Aorta (tissue), 5 donors: ENCODE data around the gene NIPBL. TPM values are rescaled to one million over a fixed set of nuclear protein-coding genes. Genes with fewer than 3 reads are reported as not detected.
"Not testable (repeated sequence)": the region's sequence is repeated elsewhere in the genome, so short reads cannot be mapped to it uniquely, and the experiment has no call there.

Experiments used
- ATAC-seq: fragments of 200-7000 bp; cut with Tn5 transposase; one replicate; pipeline ENCODE4 v1.9.1; 2022; ENCODE audit warnings: moderate library complexity; ENCODE audit not compliant: low FRiP score
- DNase-seq, 2 donors: peaks; one replicate each; pipeline ENCODE4 v3.0.0-alpha.2; 2020
- H3K27ac ChIP-seq, 2 donors: one replicate each; pipeline ENCODE4 v1.5.1; 2013; ENCODE audit warnings: low read length in 2 of 2, mild to moderate bottlenecking in 2 of 2, moderate library complexity in 2 of 2, control low read depth in 1 of 2, inconsistent platforms in 1 of 2, low read depth in 1 of 2
- H3K27me3 ChIP-seq, 2 donors: one replicate each; pipeline ENCODE4 v1.6.1; 2013; ENCODE audit warnings: control low read depth in 1 of 2, low read length in 1 of 2, mild to moderate bottlenecking in 1 of 2, moderate library complexity in 1 of 2; ENCODE audit not compliant: insufficient read depth in 2 of 2, control insufficient read depth in 1 of 2
- H3K36me3 ChIP-seq, 2 donors: one replicate each; pipeline ENCODE4 v1.6.1; 2013; ENCODE audit warnings: control low read depth in 1 of 2, low read length in 1 of 2, mild to moderate bottlenecking in 1 of 2; ENCODE audit not compliant: insufficient read depth in 2 of 2, control insufficient read depth in 1 of 2
- H3K4me1 ChIP-seq, 2 donors: one replicate each; pipeline ENCODE4 v1.6.1; 2013; ENCODE audit warnings: low read length in 2 of 2, control low read depth in 1 of 2, mild to moderate bottlenecking in 1 of 2, moderate library complexity in 1 of 2; ENCODE audit not compliant: insufficient read depth in 2 of 2, control insufficient read depth in 1 of 2
- H3K4me3 ChIP-seq, 2 donors: one replicate each; pipeline ENCODE4 v1.5.1; 2013; ENCODE audit warnings: low read length in 2 of 2, control low read depth in 1 of 2, mild to moderate bottlenecking in 1 of 2
- H3K9me3 ChIP-seq: one replicate; pipeline ENCODE4 v1.6.1; 2013; ENCODE audit warnings: mild to moderate bottlenecking, low read length; ENCODE audit not compliant: control insufficient read depth
- WGBS, 2 donors: extraction: QIAGEN DNeasy Blood & Tissue Kit; methylation state at CpG; one replicate each; pipeline ENCODE4 v1.1.7; 2013; 5-methylcytosine and 5-hydroxymethylcytosine counted together
- intact Hi-C, 2 donors: fragments of 100-400 bp; cut with DNase I; formaldehyde crosslinking; loops; one replicate each; pipeline versions ENCODE4 v1.14.2 to v1.15.0; 2022
- polyA plus RNA-seq, 2 donors: library from polyadenylated mRNA; stranded (reverse); fragments of 200-250 nt; gene quantifications; one replicate each; pipeline ENCODE4 v1.2.3, GENCODE V29; 2013
- total RNA-seq, 2 donors: library from RNA; stranded (reverse); fragmentation: NEBNext Ultra II Directional; extraction: Animal tissue kit (Norgen Biotek cat#: 25700); gene quantifications; one replicate each; pipeline ENCODE4 v1.2.1, GENCODE V29; 2021
- donor health status: healthy with polysubstance abuse.
- donor health status: Bipolar disorder and iron deficiency.
- donor health status: DM: no; HTN: no; CAD: no.
- donor health status: DM: no; HTN: no; CAD: no.
- donor health status: DM: yes; HTN: yes; CAD: no.

The NIPBL gene
- total and polyA plus RNA-seq, 4 donors, result 5.1 to 81.3 (median 40.0) TPM

DNA sequence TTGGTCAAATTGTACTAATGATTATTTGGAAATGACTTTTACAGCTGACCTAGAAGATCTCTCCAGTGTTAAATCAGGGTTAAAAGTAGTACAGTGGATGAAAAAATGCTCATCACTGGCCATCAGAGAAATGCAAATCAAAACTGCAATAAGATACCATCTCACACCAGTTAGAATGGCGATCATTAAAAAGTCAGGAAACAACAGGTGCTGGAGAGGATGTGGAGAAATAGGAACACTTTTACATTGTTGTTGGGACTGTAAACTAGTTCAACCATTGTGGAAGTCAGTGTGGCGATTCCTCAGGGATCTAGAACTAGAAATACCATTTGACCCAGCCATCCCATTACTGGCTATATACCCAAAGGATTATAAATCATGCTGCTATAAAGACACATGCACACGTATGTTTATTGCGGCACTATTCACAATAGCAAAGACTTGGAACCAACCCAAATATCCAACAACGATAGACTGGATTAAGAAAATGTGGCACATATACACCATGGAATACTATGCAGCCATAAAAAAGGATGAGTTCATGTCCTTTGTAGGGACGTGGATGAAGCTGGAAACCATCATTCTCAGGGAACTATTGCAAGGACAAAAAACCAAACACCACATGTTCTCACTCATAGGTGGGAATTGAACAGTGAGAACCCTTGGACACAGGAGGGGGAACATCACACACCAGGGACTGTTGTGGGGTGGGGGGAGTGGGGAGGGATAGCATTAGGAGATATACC lies 15.7 kb downstream of the NIPBL start:
- DNase-seq, H3K4me1 ChIP-seq, ATAC-seq, H3K27ac ChIP-seq, intact Hi-C loops, H3K27me3 ChIP-seq, H3K4me3 ChIP-seq, H3K9me3 ChIP-seq, H3K36me3 ChIP-seq: not testable (repeated sequence)
- 100% methylated on average over 2 of the region's 6 CpGs; no CpG with 5 or more reads in 1 of the 2 donors for WGBS, 2 donors

- no peaks in the 10 kb centered on the region for H3K9me3 ChIP-seq
- ATAC-seq (no peak), DNase-seq (no peak)
- no peaks in the 10 kb centered on the region for H3K36me3 ChIP-seq
- H3K27ac ChIP-seq, result no peak overlapping the region
- H3K4me3 ChIP-seq, result no peak overlapping the region
- WGBS, 2 donors, result 73 to 83% methylated on average over 1 of the region's 1 CpG
- intact Hi-C loops, result no loop called here
- H3K27me3 ChIP-seq, result no peaks in the 10 kb centered on the region
- H3K4me1 ChIP-seq, result no peaks in the 10 kb centered on the region
These were observed 18.4 kb downstream of the NIPBL start for GRCh38 chr5:36894954-36895353.

GRCh38 chr5:36896476-36896875 lies 19.9 kb downstream of the NIPBL start:
- no peak overlapping the region for H3K27ac ChIP-seq
- H3K9me3 ChIP-seq, result no peaks in the 10 kb centered on the region
- WGBS, 2 donors, result 94 to 95% methylated on average over 8 of the region's 8 CpGs
- no peak overlapping the region for H3K4me3 ChIP-seq
- ATAC-seq, result no peak
- no peaks in the 10 kb centered on the region for H3K4me1 ChIP-seq
- no peak for DNase-seq
- H3K27me3 ChIP-seq, result no peaks in the 10 kb centered on the region
- H3K36me3 ChIP-seq, result no peaks in the 10 kb centered on the region
- intact Hi-C loops, result no loop called here

GRCh38 chr5:36897616-36898015 lies 21.0 kb downstream of the NIPBL start:
- no peak for ATAC-seq
- DNase-seq, result no peak
- H3K4me1 ChIP-seq, result no peaks in the 10 kb centered on the region
- H3K27me3 ChIP-seq, result no peaks in the 10 kb centered on the region
- no peaks in the 10 kb centered on the region for H3K36me3 ChIP-seq
- intact Hi-C loops, result no loop called here
- WGBS, 2 donors, result 73 to 82% methylated on average over 1 of the region's 1 CpG
- no peaks in the 10 kb centered on the region for H3K9me3 ChIP-seq
- no peak overlapping the region for H3K27ac ChIP-seq
- no peak overlapping the region for H3K4me3 ChIP-seq

DNA sequence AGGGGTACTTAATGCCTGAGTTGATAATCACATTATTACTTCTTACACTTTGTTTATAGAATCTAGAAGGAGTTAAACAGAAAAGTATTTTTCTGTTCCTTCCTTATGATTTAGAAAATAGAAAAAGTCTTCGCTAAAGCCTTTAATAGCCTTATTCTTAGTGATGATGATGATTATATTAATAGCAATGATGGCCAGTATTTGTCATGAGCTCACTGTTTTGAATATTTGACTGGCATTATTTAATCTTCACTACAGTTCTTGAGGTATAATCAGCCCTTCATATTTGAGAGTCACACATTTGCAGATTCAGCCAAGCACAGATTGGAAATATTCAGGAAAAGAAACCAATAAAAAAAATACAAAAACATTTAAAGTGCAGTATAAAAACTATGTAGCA lies 23.3 kb downstream of the NIPBL start:
- H3K4me1 ChIP-seq, result no peaks in the 10 kb centered on the region

GRCh38 chr5:36900283-36900682 lies 23.7 kb downstream of the NIPBL start:
- Histone ChIP-seq H3K27me3 (no peaks in the 10 kb centered on the region), H3K4me3 (no peak overlapping the region), H3K4me1 (no peaks in the 10 kb centered on the region), H3K9me3 (no peaks in the 10 kb centered on the region), H3K27ac (no peak overlapping the region), H3K36me3 (no peaks in the 10 kb centered on the region)
- DNase-seq, result no peak
- intact Hi-C loops, result no loop called here
- WGBS, 2 donors, result 70 to 75% methylated on average over 2 of the region's 2 CpGs
- no peak for ATAC-seq

More for the DNA sequence above, 23.3 kb downstream of the NIPBL start:
- Histone ChIP-seq H3K36me3 (no peaks in the 10 kb centered on the region), H3K4me3 (no peak overlapping the region), H3K27ac (no peak overlapping the region), H3K9me3 (no peaks in the 10 kb centered on the region), H3K27me3 (no peaks in the 10 kb centered on the region)
- 79 to 80% methylated on average over 1 of the region's 1 CpG for WGBS, 2 donors
- DNase-seq (no peak), ATAC-seq (no peak)
- intact Hi-C loops, result no loop called here

GRCh38 chr5:36901077-36901476 lies 24.5 kb downstream of the NIPBL start:
- H3K27me3 ChIP-seq, H3K4me1 ChIP-seq, H3K9me3 ChIP-seq, H3K4me3 ChIP-seq, DNase-seq, ATAC-seq, H3K36me3 ChIP-seq, H3K27ac ChIP-seq, intact Hi-C loops: not testable (repeated sequence)

- no peak for ATAC-seq
- DNase-seq, result no peak
- no peaks in the 10 kb centered on the region for H3K36me3 ChIP-seq
- H3K9me3 ChIP-seq, result no peaks in the 10 kb centered on the region
- peaks cover 0 to 2% of the 10 kb centered on the region in 2 donors for H3K4me1 ChIP-seq
- no peak overlapping the region for H3K27ac ChIP-seq
- intact Hi-C loops, result no loop called here
- H3K27me3 ChIP-seq, result no peaks in the 10 kb centered on the region
- H3K4me3 ChIP-seq, result no peak overlapping the region
- 96 to 99% methylated on average over 3 of the region's 3 CpGs for WGBS, 2 donors
These were observed 25.3 kb downstream of the NIPBL start for GRCh38 chr5:36901856-36902255.

DNA sequence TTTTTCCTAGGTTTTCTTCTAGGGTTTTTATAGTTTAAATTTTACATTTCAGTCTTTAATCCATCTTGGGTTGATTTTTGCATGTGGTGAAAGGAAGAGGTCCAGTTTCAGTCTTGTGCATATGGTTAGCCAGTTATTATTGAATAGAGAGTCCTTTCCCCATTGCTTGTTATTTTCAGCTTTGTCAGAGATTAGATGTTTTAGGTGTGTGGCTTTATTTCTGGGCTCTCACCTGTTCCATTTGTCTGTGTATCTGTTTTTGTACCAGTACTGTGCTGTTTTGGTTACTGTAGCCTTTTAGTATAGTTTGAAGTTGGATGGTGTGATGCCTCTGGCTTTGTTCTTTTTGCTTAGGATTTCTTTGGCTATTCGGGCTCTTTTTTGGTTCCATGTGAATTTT lies 25.8 kb downstream of the NIPBL start:
- Histone ChIP-seq H3K4me3 (no peak overlapping the region), H3K27me3 (no peaks in the 10 kb centered on the region), H3K9me3 (no peaks in the 10 kb centered on the region), H3K36me3 (no peaks in the 10 kb centered on the region), H3K27ac (no peak overlapping the region), H3K4me1 (peaks cover 0 to 3% of the 10 kb centered on the region in 2 donors)
- ATAC-seq, result no peak
- no peak for DNase-seq
- intact Hi-C loops, result no loop called here
- WGBS, 2 donors, result 96 to 100% methylated on average over 1 of the region's 1 CpG
